ENCODE measurements around the gene ILDR1. TPM values are rescaled to one million over a fixed set of nuclear protein-coding genes. Genes with fewer than 3 reads are reported as not detected.

ILDR1 gene
- polyA plus RNA-seq, 1 donor, result 0.35 TPM

DNA sequence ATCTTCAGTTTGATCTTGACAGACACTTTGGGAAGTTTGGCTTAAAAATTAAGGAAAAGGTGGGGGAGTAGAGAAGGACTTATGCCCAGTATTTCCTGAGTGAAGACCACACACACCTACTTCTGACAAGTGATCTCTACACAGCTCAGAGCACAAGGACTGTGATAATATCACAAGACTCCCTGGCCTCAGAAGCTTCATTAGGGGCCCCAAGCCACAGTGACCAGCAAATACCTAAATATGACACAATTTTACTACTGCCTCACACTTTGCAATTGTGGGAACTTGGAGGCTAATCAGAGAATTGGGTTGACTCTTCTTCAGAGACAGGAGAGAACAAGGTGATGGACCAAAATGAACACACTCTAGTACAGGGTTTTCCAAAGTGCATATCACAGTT lies 2.6 kb downstream of the ILDR1 start:
- DNase-seq (ENCODE audit: low read depth), result no peak

DNA sequence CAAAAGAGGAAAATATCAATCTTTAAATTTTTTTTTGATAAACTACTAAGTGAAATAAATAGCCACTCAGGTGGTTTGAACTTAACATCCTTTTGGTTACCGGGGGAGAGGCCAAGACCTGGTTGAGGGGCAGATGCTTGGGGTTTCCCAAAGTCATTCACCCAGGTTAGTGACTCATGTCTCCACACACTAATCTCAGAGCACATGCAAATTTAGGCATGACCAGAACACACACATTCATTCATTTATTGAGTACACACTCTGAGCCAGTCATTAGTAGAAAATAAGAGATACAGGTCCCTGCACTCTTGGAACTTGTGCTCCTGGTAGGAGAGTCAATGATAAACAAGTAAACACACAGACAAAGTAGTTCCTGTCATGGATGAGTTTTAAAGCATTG lies 7.3 kb downstream of the ILDR1 start:
- no peak for DNase-seq (ENCODE audit: low read depth)

DNA sequence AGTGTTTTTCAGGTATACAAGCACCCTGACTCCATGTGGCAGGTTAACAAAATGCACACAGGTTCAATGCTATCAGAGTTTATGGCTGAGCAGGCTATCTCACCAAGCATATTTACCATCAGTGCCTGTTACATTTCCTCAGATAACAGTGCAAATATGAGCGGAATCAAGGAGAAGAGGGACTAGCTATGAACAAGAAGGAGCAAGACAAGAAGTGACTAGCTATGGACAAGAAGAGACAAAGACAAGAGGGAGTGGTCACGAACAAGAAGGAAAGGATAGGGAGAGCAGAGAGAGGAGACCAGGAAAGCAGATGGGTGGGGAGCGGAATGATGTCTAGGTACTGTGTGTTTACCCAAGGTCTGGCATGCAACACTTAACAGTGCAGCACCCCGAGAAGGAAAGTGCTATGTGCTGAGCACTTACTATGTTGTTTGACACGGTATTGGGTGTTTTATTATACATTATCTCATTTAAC lies 8.6 kb downstream of the ILDR1 start:
- DNase-seq (ENCODE audit: low read depth), result no peak

DNA sequence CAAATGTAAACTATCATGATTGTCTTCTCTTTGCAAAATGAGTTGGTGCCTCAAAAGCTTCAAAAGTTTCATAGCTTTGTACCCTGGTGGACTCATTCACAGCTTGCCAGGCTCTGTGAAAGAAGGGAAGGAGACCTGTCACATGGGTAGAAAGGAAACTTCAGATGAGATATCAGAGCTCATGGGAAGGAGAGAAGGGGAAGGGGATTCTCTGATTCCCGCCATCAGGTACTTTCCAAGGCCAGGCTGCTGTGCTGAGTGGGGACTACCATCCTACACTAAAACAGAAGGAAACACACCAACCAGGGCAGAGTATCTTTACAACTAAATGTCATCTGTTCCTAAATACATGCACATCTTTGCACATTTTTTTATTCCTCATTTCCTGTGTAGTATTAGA lies 9.2 kb downstream of the ILDR1 start:
- DNase-seq (ENCODE audit: low read depth), result no peak

DNA sequence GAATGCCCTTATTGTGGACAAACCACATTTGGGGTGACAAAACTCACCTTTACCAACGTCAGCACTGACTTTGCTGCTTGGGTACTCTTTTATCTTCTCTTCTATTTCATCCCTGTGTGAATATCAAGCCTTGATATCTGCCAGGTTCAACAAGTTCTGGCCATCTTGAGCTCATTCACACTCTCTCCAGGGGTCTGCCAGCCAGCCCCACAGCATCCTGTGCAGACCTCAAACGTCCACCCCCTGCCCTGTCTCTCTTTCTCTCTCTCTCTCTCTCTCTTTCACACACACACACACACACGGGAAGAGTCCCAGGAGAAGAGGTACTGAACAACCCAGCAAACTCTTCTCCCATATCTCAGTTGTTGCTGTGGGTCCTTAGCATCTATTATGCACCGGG lies 10.7 kb downstream of the ILDR1 start:
- DNase-seq (ENCODE audit: low read depth), result no peak

DNA sequence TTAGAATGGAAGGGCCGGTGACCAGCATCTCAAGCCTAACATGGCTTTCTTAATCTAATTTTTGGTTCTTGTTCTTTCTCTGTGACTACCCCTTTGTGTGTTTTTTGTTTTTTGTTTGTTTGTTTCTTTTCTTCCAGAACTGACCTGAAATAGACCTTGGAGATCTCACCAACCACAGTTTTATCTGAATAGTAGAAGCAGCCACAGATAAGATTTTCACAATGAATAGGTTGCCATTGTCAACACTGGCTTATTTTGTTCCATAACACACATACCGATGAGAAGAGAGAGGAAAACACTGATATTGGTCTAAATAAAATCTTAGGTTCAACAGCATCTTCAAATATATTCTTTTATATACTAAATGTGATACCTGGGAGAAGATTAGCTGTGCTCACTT lies 11.5 kb downstream of the ILDR1 start:
- no peak for DNase-seq (ENCODE audit: low read depth)

GRCh38 chr3:122008166-122008565 lies 13.9 kb downstream of the ILDR1 start:
- no peak for DNase-seq (ENCODE audit: low read depth)

- no peak for DNase-seq (ENCODE audit: low read depth)
Observed at GRCh38 chr3:122006267-122006666, 15.8 kb downstream of the ILDR1 start.

- DNase-seq (ENCODE audit: low read depth), result no peak
Observed at GRCh38 chr3:122004991-122005565, 17.0 kb downstream of the ILDR1 start.

DNA sequence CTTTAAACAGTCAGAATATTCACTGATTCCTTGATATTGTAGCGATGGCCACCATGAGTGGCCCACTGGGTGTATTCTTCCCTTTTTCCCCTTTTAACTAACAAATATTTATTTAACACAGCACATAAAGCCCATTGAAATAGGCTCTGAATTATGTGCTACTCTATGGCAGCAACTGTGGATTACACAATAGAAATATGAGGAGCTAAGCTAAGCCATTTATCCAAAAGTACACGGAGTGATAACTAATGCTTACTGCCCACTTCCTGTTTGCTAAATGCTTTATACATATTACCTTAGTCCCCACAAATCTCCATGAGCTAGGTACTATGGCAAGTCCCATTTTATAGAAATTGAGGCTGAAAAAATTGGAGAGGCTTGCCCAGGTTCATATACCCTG lies 17.9 kb downstream of the ILDR1 start:
- no peak for DNase-seq (ENCODE audit: low read depth)

- DNase-seq (ENCODE audit: low read depth), result no peak
Observed at GRCh38 chr3:122003606-122004005, 18.4 kb downstream of the ILDR1 start.

DNA sequence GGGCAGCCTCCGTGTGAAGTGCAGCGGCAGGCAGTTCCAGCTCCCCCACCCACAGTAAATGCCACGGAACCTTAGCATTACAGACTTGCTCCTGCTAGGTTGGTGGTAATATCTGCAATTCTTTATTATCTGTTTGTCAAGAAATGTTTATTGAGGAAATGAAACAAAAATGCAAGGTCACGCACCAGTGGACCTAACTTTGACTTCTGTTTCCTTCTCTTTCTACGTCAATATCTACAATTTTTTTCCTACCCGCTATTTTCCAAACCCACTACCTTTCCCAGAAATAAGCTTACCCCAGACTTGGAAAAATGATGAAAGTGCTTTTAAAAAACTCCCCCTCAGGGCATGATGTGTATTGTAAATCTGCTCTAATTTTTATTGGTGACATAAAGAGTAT lies 18.9 kb downstream of the ILDR1 start:
- no peak for DNase-seq (ENCODE audit: low read depth)

GRCh38 chr3:122002611-122003010 lies 19.4 kb downstream of the ILDR1 start:
- DNase-seq (ENCODE audit: low read depth), result no peak

- DNase-seq (ENCODE audit: low read depth), result no peak
Observed at GRCh38 chr3:122001892-122002291, 20.2 kb downstream of the ILDR1 start.

DNA sequence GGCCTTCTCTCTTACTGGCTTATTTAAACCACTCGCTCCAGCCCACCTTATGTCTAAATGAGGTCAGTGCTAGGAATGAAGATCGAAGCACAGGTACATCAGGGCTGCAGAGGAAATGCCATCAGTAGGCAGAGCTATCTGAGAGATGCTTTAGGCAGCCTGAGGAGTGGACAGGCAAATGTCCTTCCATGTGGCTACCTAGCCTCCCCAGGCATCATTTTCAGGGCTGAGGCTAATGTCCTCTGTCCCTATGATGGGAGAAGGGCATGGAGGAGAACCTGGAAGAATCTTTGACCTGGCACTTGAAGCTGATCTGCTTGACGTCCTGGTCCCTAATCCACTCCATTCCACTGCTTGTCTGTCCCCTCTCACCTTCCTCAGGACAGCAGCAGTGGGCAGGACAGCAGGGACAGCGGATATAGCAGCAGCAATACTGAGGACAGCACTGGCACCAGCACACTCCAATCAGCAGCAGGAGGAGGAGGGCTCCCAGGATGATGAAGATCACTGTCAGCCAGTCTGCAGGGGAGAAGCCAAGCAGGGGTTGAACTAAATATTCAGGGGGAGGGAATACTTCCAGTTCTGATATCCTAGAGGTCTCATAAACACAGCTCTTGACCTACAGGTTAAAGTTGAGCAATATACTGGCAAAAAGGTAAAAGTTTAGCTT lies 21.0 kb downstream of the ILDR1 start:
- no peak for DNase-seq (ENCODE audit: low read depth)

- DNase-seq (ENCODE audit: low read depth), result no peak
Observed at GRCh38 chr3:121999931-122000330, 22.1 kb downstream of the ILDR1 start.

DNA sequence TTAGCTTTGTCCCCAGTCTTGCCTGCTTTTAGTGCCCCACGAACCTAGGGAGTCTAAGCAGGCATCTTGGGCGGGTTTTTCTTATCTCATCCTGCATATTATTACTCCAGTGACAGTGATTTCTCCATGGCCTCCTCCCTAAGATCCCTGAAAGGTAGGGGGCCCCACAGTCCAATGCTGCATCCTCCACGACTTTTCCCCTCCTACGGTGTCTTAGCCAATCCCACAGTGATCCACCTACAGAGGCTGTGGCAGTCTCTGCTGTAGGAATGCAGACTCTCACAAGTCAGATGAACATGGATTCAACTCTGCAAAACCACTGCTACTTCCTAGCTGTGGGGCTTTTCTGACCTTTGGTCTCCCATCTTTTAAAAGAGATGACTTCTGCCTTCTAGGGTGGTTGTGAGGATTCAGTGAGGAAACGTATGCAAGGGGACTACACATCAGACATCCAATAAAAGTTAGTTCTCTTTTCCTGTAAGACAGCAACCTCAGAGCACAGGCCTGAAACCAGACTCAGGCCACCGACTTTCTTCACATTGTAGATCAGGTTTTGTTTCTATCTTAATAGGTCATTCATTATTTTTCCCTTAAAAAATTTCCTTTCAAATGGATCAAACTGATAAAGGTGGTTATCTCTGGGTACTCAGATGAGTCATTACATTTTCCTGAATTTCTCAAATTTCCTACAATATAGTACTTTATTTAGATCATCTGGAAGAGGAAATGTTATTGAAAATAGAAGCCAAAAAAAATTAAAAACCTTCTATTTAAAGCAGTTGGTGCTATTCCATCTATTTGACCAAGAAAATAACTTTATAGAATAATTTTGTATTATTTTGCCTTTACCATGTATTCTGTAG lies 23.2 kb downstream of the ILDR1 start:
- no peak for DNase-seq (ENCODE audit: low read depth)

DNA sequence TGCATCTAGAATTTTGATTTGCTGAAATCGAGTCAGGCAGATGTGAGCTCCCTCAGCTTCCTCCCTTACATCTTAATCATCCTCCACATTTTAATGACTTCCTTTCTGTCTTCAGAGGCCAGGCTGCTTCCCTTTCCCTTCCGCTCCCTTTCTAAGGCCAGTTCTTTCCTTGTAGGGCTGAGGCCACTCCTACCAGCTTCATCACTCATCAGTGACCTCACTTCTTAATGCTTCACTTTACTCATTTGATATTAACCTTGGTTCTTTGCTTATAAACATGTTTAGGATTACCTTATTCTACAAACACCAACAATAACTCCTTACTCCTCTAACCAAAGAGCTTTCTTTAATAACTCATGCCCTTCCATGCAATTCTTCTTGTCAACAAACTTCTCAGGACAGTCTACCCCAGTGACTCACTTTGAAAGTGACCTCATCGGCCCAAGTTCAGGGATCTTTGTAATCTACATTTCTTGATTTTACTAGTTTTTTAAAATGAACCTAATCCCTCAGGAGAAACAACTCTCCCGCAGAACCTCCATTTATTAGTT lies 23.9 kb downstream of the ILDR1 start:
- DNase-seq (ENCODE audit: low read depth), result no peak

GRCh38 chr3:121997372-121997771 lies 24.7 kb downstream of the ILDR1 start:
- DNase-seq (ENCODE audit: low read depth), result no peak

DNA sequence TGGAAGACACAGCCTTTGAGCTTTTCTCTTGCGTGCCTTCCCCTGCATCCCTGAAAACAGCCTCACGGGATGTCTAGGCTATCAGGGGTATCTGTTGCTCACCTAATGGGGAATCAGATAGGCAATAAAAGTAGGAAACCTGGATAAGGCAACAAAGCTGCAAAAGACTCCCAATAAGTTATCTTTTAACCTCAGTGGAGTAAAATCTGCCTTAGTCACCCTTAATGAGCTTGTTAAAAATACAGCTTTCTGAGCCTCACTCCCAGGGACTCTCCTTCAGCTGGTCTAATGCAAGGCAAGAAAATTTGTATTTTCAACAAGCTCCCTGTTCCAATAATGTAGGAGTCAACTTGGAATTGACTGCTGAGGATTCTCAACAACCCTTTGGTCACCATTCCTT lies 25.6 kb downstream of the ILDR1 start:
- DNase-seq (ENCODE audit: low read depth), result no peak

- no peak for DNase-seq (ENCODE audit: low read depth)
Observed at GRCh38 chr3:121995161-121996137, 26.6 kb downstream of the ILDR1 start.
